IPS DF 19.7 (cell line): ENCODE data around the gene DNAH9.
"Not testable (repeated sequence)": the region's sequence is repeated elsewhere in the genome, so short reads cannot be mapped to it uniquely, and the experiment has no call there.

Experiments used
- DNase-seq: peaks from one replicate; pipeline ENCODE4 v3.0.0-alpha.2; 2013; ENCODE audit warnings: low read depth, low spot score

Gene DNAH9

GRCh38 chr17:11908711-11909146, 310.5 kb downstream of the DNAH9 start:
- DNase-seq: no peak

- DNase-seq: no peak
These were observed 311.1 kb downstream of the DNAH9 start for GRCh38 chr17:11909348-11909747.

GRCh38 chr17:11916091-11916490, 317.8 kb downstream of the DNAH9 start:
- no peak for DNase-seq

- DNase-seq: no peak
These were observed 319.1 kb downstream of the DNAH9 start for GRCh38 chr17:11917415-11917814.

GRCh38 chr17:11921296-11921695, 323.0 kb downstream of the DNAH9 start:
- no peak for DNase-seq

GRCh38 chr17:11922638-11923037, 324.4 kb downstream of the DNAH9 start:
- no peak for DNase-seq

GRCh38 chr17:11924076-11924475, 325.8 kb downstream of the DNAH9 start:
- no peak for DNase-seq

- DNase-seq: no peak
These were observed 327.2 kb downstream of the DNAH9 start for GRCh38 chr17:11925262-11926021.

GRCh38 chr17:11928436-11928835, 330.2 kb downstream of the DNAH9 start:
- DNase-seq: no peak

GRCh38 chr17:11932337-11932898, 334.1 kb downstream of the DNAH9 start:
- no peak for DNase-seq

GRCh38 chr17:11935734-11936406, 337.6 kb downstream of the DNAH9 start:
- DNase-seq: peak; percentile 15

GRCh38 chr17:11940904-11941303, 342.6 kb downstream of the DNAH9 start:
- DNase-seq: no peak

GRCh38 chr17:11943086-11943485, 344.8 kb downstream of the DNAH9 start:
- DNase-seq: not testable (repeated sequence)

- DNase-seq: no peak
These were observed 345.6 kb downstream of the DNAH9 start for GRCh38 chr17:11943759-11944347.

GRCh38 chr17:11944587-11944986, 346.3 kb downstream of the DNAH9 start:
- DNase-seq: no peak

GRCh38 chr17:11948789-11949188, 350.5 kb downstream of the DNAH9 start:
- DNase-seq: no peak

GRCh38 chr17:11949571-11949970, 351.3 kb downstream of the DNAH9 start:
- not testable (repeated sequence) for DNase-seq

GRCh38 chr17:11950771-11951519, 352.7 kb downstream of the DNAH9 start:
- DNase-seq: no peak

GRCh38 chr17:11952610-11953009, 354.3 kb downstream of the DNAH9 start:
- DNase-seq: no peak

- no peak for DNase-seq
These were observed 355.7 kb downstream of the DNAH9 start for GRCh38 chr17:11953924-11954323.

- DNase-seq: no peak
These were observed 356.7 kb downstream of the DNAH9 start for GRCh38 chr17:11954936-11955335.

GRCh38 chr17:11969565-11969964, 371.3 kb downstream of the DNAH9 start:
- DNase-seq: no peak
